HepG2 (cell line): ENCODE data around the gene GTF2E1. TPM values are rescaled to one million over a fixed set of nuclear protein-coding genes. Genes with fewer than 3 reads are reported as not detected.

ENCODE experiments used
- ATAC-seq: fragments of 200-7000 bp; cut with Tn5 transposase; 3 replicates; pipeline ENCODE4 v1.9.1; 2020; ENCODE audit warnings: mild to moderate bottlenecking, moderate library complexity
- BruUV-seq: library from RNA; stranded (reverse); fragments of 400-500 nt; replicated peaks from 2 replicates; lab custom pipeline; 2021; lab: Mats Ljungman, UMichigan
- CTCF ChIA-PET: fragments of 300-600 bp; formaldehyde crosslinking; extraction: SDS; loops from one replicate; lab custom pipeline; 2021; ENCODE audit warnings: low total read pairs, inconsistent platforms, low intra/inter-chr PET ratio; lab: Yijun Ruan, JAX
- POLR2A ChIA-PET: fragments of 350-600 bp; sonication (Branson Sonifier 250); formaldehyde crosslinking; loops from one replicate; lab custom pipeline; 2020; ENCODE audit warnings: antibody characterized with exemption, inconsistent platforms; lab: Yijun Ruan, JAX
- DNase-seq: peaks from one replicate; pipeline ENCODE4 v3.0.0-alpha.2; 2015; ENCODE audit warnings: low spot score
- FAIRE-seq: peaks from 3 replicates; lab custom pipeline; 2011; peaks lifted over from hg19 to GRCh38; lab: Jason Lieb, UNC
- H2AFZ ChIP-seq: one replicate; pipeline ENCODE4 v1.6.1; 2011; ENCODE audit warnings: low read length, inconsistent platforms
- H3K27ac ChIP-seq: fragments of 300-600 bp; 3 replicates; pipeline ENCODE4 v1.8.0; 2011; ENCODE audit warnings: mixed run types, mild to moderate bottlenecking, mixed read lengths, low read length, inconsistent platforms; ENCODE audit not compliant: insufficient read depth; ENCODE audit errors: extremely low read length
- H3K27me3 ChIP-seq, 2 experiments: fragments of 200-600 bp in 1 of 2; 2 replicates in 1 of 2; 3 replicates in 1 of 2; pipeline versions ENCODE4 v1.6.0 to v1.8.0; 2011; ENCODE audit warnings: low read length in 2 of 2, mild to moderate bottlenecking in 2 of 2, moderate library complexity in 2 of 2, inconsistent platforms in 1 of 2; ENCODE audit not compliant: insufficient read depth in 2 of 2, control insufficient read depth in 1 of 2
- H3K36me3 ChIP-seq, 2 experiments: fragments of 200-600 bp in 1 of 2; replicated peaks in 1 of 2; 2 replicates in 1 of 2; 3 replicates in 1 of 2; pipeline versions ENCODE4 v1.5.1 to v1.8.0; 2011; ENCODE audit warnings: low read length in 2 of 2, inconsistent platforms in 1 of 2; ENCODE audit not compliant: insufficient read depth in 2 of 2, control insufficient read depth in 1 of 2
- H3K4me1 ChIP-seq: 2 replicates; pipeline ENCODE4 v1.5.1; 2012; ENCODE audit warnings: low read length, inconsistent platforms; ENCODE audit not compliant: insufficient read depth
- H3K4me2 ChIP-seq: 2 replicates; pipeline ENCODE4 v1.6.0; 2011; ENCODE audit warnings: low read depth, low read length, inconsistent platforms
- H3K4me3 ChIP-seq, 3 experiments: fragments of 200-600 bp in 1 of 3; sonication (generic), shearing (Covaris generic) in 1 of 3; replicated peaks in 1 of 3; 2 replicates each; pipeline ENCODE4 v1.5.1; 2011 to 2016; ENCODE audit warnings: low read length in 3 of 3, inconsistent platforms in 2 of 3, low read depth in 2 of 3, mild to moderate bottlenecking in 2 of 3, control low read depth in 1 of 3, mixed read lengths in 1 of 3; ENCODE audit not compliant: insufficient read depth in 1 of 3
- H3K79me2 ChIP-seq: one replicate; pipeline ENCODE4 v1.6.1; 2011; ENCODE audit warnings: low read length, inconsistent platforms; ENCODE audit not compliant: insufficient read depth
- H3K9ac ChIP-seq: 2 replicates; pipeline ENCODE4 v1.6.0; 2011; ENCODE audit warnings: mild to moderate bottlenecking, low read depth, low read length, inconsistent platforms; ENCODE audit not compliant: insufficient read depth
- H3K9me3 ChIP-seq: 2 replicates; pipeline ENCODE4 v1.5.1; 2012; ENCODE audit warnings: mild to moderate bottlenecking, low read length
- H4K20me1 ChIP-seq: 2 replicates; pipeline ENCODE4 v1.6.0; 2011; ENCODE audit warnings: inconsistent platforms, mild to moderate bottlenecking, low read length, moderate library complexity; ENCODE audit not compliant: insufficient read depth
- CREM ChIP-seq, 2 experiments: sonication (generic) in 1 of 2; formaldehyde crosslinking in 1 of 2; IDR thresholded peaks; 2 replicates each; pipeline versions ENCODE4 v1.4.0 to v1.6.1; 2016 to 2020; ENCODE audit warnings: antibody characterized with exemption in 1 of 2, mild to moderate bottlenecking in 1 of 2, missing genetic modification reagents in 1 of 2
- EZH2 ChIP-seq: conservative IDR thresholded peaks from 2 replicates; pipeline ENCODE4 v1.6.1; 2012; ENCODE audit warnings: mild to moderate bottlenecking, low read depth, low read length, moderate library complexity
- FLYWCH1 ChIP-seq: sonication (generic); formaldehyde crosslinking; IDR thresholded peaks from 2 replicates; pipeline ENCODE4 v1.8.1; 2023; ENCODE audit warnings: mild to moderate bottlenecking, missing genetic modification reagents
- GATAD2A ChIP-seq: IDR thresholded peaks from 2 replicates; pipeline ENCODE4 v1.6.1; 2016
- KLF15 ChIP-seq: sonication (generic); formaldehyde crosslinking; IDR thresholded peaks from 2 replicates; pipeline ENCODE4 v1.8.1; 2023; ENCODE audit warnings: borderline replicate concordance, mild to moderate bottlenecking, inconsistent platforms, missing genetic modification reagents, mixed read lengths
- MED8 ChIP-seq: sonication (generic); formaldehyde crosslinking; IDR thresholded peaks from 2 replicates; pipeline ENCODE4 v1.8.1; 2023; ENCODE audit warnings: mild to moderate bottlenecking, missing genetic modification reagents; ENCODE audit not compliant: insufficient replicate concordance
- PPARG ChIP-seq: conservative IDR thresholded peaks from 2 replicates; pipeline ENCODE4 v1.6.1; 2016; ENCODE audit warnings: missing biosample characterization, missing genetic modification reagents
- SCMH1 ChIP-seq: sonication (generic); formaldehyde crosslinking; IDR thresholded peaks from 2 replicates; pipeline ENCODE4 v1.9.0; 2021; ENCODE audit warnings: missing genetic modification reagents, mild to moderate bottlenecking, borderline replicate concordance
- ZNF567 ChIP-seq: sonication (generic); formaldehyde crosslinking; IDR thresholded peaks from 2 replicates; pipeline ENCODE4 v1.8.1; 2023; ENCODE audit warnings: mild to moderate bottlenecking, missing genetic modification reagents, borderline replicate concordance
- ZSCAN31 ChIP-seq: sonication (generic); formaldehyde crosslinking; IDR thresholded peaks from 2 replicates; pipeline ENCODE4 v1.5.0; 2020; ENCODE audit warnings: low read depth, mild to moderate bottlenecking, missing genetic modification reagents
- WGBS: methylation state at CpG from one replicate; pipeline ENCODE4 v1.1.6; 2017; ENCODE audit warnings: low lambda C conversion rate; 5-methylcytosine and 5-hydroxymethylcytosine counted together
- in situ Hi-C: cut with HindIII; loops from 2 replicates; pipeline ENCODE4 v1.10.0; 2017; ENCODE audit warnings: low pct_unique_long_range_greater_than_20kb; ENCODE audit not compliant: extremely low pct_ligation_motif_present
- intact Hi-C: fragments of 100-400 bp; cut with micrococcal nuclease; formaldehyde crosslinking; loops from one replicate; pipeline ENCODE4 v1.10.0; 2022; ENCODE audit not compliant: unreplicated experiment
- polyA plus RNA-seq, 8 experiments: library from polyadenylated mRNA; depleted of rRNA in 3 of 8; stranded (reverse) in 7 of 8; unstranded in 1 of 8; fragments of >200 nt; fragmentation: Illumina TruSeq in 4 of 8; extraction: Trizol in 4 of 8; gene quantifications; 2 replicates each; pipeline versions ENCODE4 v1.2.1 to v1.2.3, GENCODE V29; 2011 to 2016; ENCODE audit warnings: low read depth in 4 of 8, missing spikeins in 1 of 8, mixed read lengths in 1 of 8; ENCODE audit not compliant: insufficient read depth in 1 of 8
- total RNA-seq, 5 experiments: library from RNA; depleted of rRNA; stranded (reverse); fragments of >200 nt; fragmentation: Illumina TruSeq; extraction: Trizol; gene quantifications; 2 replicates each; pipeline ENCODE4 v1.2.3, GENCODE V29; 2016; ENCODE audit warnings: low read depth in 1 of 5
- TF ChIP-seq, protein P1 (sequence below): sonication (generic); formaldehyde crosslinking; IDR thresholded peaks from 2 replicates; pipeline ENCODE4 v1.4.0; 2020; ENCODE audit warnings: mild to moderate bottlenecking, missing genetic modification reagents, borderline replicate concordance
- TF ChIP-seq, protein P2 (sequence below): sonication (generic); formaldehyde crosslinking; IDR thresholded peaks from 2 replicates; pipeline ENCODE4 v1.8.1; 2023; ENCODE audit warnings: mild to moderate bottlenecking, inconsistent platforms, moderate library complexity, missing genetic modification reagents, borderline replicate concordance

GTF2E1 gene
- total and polyA plus RNA-seq, 2 of the 13 experiments (the other 11 are each of a cell fraction or from before 2014, with no cell fraction given): 7.7 to 21.5 TPM

DNA sequence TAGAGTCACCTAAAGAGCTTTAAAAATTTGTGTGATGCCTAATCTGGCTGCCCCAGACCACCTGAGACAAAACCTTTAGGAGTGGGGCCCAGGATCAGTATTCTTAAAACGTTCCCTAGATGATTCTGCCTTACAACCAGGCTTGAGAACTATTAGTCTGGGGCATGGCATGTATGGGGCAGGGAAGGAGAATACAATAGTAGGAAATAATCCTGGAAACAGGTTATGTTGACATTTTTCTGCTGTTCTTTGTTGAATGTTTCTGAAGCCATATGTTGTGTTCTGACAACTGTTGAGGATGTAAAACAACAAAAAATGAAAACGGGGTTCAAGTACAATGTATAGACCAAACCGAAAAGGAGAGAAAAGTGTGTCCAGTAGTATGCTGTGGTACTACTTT, 2.9 kb downstream of the GTF2E1 start:
- 96% methylated on average over 3 of the region's 3 CpGs for WGBS
- Histone ChIP-seq H3K9me3 (no peaks in the 10 kb centered on the region), H3K9ac (no peak overlapping the region), H3K36me3 (peaks cover 0 to 2% of the 10 kb centered on the region in 2 experiments; a peak in 1 of 5 replicates), H4K20me1 (no peaks in the 10 kb centered on the region), H3K4me2 (no peak overlapping the region), H3K4me3 (no peak overlapping the region), H3K79me2 (peaks cover 47% of the 10 kb centered on the region), H3K4me1 (peaks cover 29% of the 10 kb centered on the region), H3K27me3 (no peaks in the 10 kb centered on the region; a peak in 1 of 5 replicates), H2AFZ (no peak overlapping the region), H3K27ac (no peak overlapping the region)
- in situ Hi-C loops (no loop called here), intact Hi-C loops (no loop called here)
- no TSS peak for BruUV-seq
- ChIA-PET POLR2A (no interaction called here), CTCF (no interaction called here)
- DNase-seq (no peak), FAIRE-seq (no peak), ATAC-seq (no peak)
- no peak for TF ChIP-seq PPARG (CRISPR knock-in tag)
- TF ChIP-seq GATAD2A (CRISPR knock-in tag): no peak
- TF ChIP-seq ZSCAN31 (CRISPR knock-in tag): no peak
- no peak for TF ChIP-seq SCMH1 (CRISPR knock-in tag)
- TF ChIP-seq, protein P1, sequence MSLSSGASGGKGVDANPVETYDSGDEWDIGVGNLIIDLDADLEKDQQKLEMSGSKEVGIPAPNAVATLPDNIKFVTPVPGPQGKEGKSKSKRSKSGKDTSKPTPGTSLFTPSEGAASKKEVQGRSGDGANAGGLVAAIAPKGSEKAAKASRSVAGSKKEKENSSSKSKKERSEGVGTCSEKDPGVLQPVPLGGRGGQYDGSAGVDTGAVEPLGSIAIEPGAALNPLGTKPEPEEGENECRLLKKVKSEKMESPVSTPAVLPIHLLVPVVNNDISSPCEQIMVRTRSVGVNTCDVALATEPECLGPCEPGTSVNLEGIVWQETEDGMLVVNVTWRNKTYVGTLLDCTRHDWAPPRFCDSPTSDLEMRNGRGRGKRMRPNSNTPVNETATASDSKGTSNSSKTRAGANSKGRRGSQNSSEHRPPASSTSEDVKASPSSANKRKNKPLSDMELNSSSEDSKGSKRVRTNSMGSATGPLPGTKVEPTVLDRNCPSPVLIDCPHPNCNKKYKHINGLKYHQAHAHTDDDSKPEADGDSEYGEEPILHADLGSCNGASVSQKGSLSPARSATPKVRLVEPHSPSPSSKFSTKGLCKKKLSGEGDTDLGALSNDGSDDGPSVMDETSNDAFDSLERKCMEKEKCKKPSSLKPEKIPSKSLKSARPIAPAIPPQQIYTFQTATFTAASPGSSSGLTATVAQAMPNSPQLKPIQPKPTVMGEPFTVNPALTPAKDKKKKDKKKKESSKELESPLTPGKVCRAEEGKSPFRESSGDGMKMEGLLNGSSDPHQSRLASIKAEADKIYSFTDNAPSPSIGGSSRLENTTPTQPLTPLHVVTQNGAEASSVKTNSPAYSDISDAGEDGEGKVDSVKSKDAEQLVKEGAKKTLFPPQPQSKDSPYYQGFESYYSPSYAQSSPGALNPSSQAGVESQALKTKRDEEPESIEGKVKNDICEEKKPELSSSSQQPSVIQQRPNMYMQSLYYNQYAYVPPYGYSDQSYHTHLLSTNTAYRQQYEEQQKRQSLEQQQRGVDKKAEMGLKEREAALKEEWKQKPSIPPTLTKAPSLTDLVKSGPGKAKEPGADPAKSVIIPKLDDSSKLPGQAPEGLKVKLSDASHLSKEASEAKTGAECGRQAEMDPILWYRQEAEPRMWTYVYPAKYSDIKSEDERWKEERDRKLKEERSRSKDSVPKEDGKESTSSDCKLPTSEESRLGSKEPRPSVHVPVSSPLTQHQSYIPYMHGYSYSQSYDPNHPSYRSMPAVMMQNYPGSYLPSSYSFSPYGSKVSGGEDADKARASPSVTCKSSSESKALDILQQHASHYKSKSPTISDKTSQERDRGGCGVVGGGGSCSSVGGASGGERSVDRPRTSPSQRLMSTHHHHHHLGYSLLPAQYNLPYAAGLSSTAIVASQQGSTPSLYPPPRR: no peak
- TF ChIP-seq FLYWCH1 (CRISPR knock-in tag): no peak
- TF ChIP-seq MED8: no peak
- TF ChIP-seq, protein P2, sequence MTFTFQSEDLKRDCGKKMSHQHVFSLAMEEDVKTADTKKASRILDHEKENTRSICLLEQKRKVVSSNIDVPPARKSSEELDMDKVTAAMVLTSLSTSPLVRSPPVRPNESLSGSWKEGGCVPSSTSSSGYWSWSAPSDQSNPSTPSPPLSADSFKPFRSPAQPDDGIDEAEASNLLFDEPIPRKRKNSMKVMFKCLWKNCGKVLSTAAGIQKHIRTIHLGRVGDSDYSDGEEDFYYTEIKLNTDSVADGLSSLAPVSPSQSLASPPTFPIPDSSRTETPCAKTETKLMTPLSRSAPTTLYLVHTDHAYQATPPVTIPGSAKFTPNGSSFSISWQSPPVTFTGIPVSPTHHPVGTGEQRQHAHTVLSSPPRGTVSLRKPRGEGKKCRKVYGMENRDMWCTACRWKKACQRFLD (CRISPR knock-in tag): no peak
- no peak for TF ChIP-seq ZNF567 (CRISPR knock-in tag)
- TF ChIP-seq CREM (IDR thresholded peaks at IDR 0.05): no peak
- no peak for TF ChIP-seq CREM (CRISPR knock-in tag; IDR thresholded peaks at IDR 0.05)
- TF ChIP-seq KLF15 (CRISPR knock-in tag): no peak
- TF ChIP-seq EZH2: no peak
